ES-I3 (cell line): ENCODE measurements around the gene MLANA.

Experiments used
- H3K36me3 ChIP-seq: 2 replicates; pipeline ENCODE4 v1.6.1; 2013; ENCODE audit warnings: mild to moderate bottlenecking, low read length, control low read depth, moderate library complexity; ENCODE audit not compliant: insufficient read depth
- H3K4me1 ChIP-seq: 2 replicates; pipeline ENCODE4 v1.6.1; 2013; ENCODE audit warnings: mild to moderate bottlenecking, control low read depth, low read length; ENCODE audit not compliant: insufficient read depth
- H3K9ac ChIP-seq: 2 replicates; pipeline ENCODE4 v1.6.1; 2013; ENCODE audit warnings: low read depth, mild to moderate bottlenecking, low read length, moderate library complexity
- H3K9me3 ChIP-seq: 2 replicates; pipeline ENCODE4 v1.6.1; 2013; ENCODE audit warnings: mild to moderate bottlenecking, low read length, moderate library complexity; ENCODE audit not compliant: control insufficient read depth, insufficient read depth

The MLANA gene

GRCh38 chr9:5890641-5891040, at the start of gene MLANA:
Gene MLANA (plus strand): TSS chr9:5890889. CDS start chr9:5892475, 1,586 bp downstream.
- no peak within 1 kb of the TSS for H3K9ac ChIP-seq
- H3K9me3 ChIP-seq = no peaks in the 10 kb centered on the region
- H3K4me1 ChIP-seq = peaks cover 4% of the 10 kb centered on the region; the same call in 1 of the 2 replicates
- H3K36me3 ChIP-seq = no peaks in the 10 kb centered on the region

GRCh38 chr9:5841771-5842573, 48.7 kb upstream of the MLANA start:
- no peaks in the 10 kb centered on the region for H3K36me3 ChIP-seq
- H3K9ac ChIP-seq = no peak overlapping the region
- no peaks in the 10 kb centered on the region; the same call in 1 of the 2 replicates for H3K9me3 ChIP-seq
- peaks cover 22% of the 10 kb centered on the region for H3K4me1 ChIP-seq

- Histone ChIP-seq H3K4me1 (peaks cover 22% of the 10 kb centered on the region), H3K9ac (no peak overlapping the region), H3K9me3 (no peaks in the 10 kb centered on the region; the same call in 1 of the 2 replicates), H3K36me3 (no peaks in the 10 kb centered on the region)
Measured at GRCh38 chr9:5842929-5843793, 47.5 kb upstream of the MLANA start.

GRCh38 chr9:5843794-5844471, 46.8 kb upstream of the MLANA start:
- Histone ChIP-seq H3K9me3 (no peaks in the 10 kb centered on the region; the same call in 1 of the 2 replicates), H3K36me3 (no peaks in the 10 kb centered on the region), H3K9ac (no peak overlapping the region), H3K4me1 (peaks cover 19% of the 10 kb centered on the region)

GRCh38 chr9:5845157-5845531, 45.5 kb upstream of the MLANA start:
- Histone ChIP-seq H3K9me3 (no peaks in the 10 kb centered on the region; the same call in 1 of the 2 replicates), H3K9ac (no peak overlapping the region), H3K36me3 (no peaks in the 10 kb centered on the region), H3K4me1 (peaks cover 13% of the 10 kb centered on the region; the same call in 1 of the 2 replicates)

- Histone ChIP-seq H3K9ac (no peak overlapping the region), H3K9me3 (no peaks in the 10 kb centered on the region; the same call in 1 of the 2 replicates), H3K4me1 (peaks cover 13% of the 10 kb centered on the region; the same call in 1 of the 2 replicates), H3K36me3 (no peaks in the 10 kb centered on the region)
Measured at GRCh38 chr9:5846096-5846495, 44.6 kb upstream of the MLANA start.

GRCh38 chr9:5846501-5846921, 44.2 kb upstream of the MLANA start:
- Histone ChIP-seq H3K36me3 (no peaks in the 10 kb centered on the region), H3K9me3 (no peaks in the 10 kb centered on the region; the same call in 1 of the 2 replicates), H3K9ac (no peak overlapping the region), H3K4me1 (peaks cover 13% of the 10 kb centered on the region; the same call in 1 of the 2 replicates)

GRCh38 chr9:5848372-5848882, 42.3 kb upstream of the MLANA start:
- Histone ChIP-seq H3K36me3 (no peaks in the 10 kb centered on the region), H3K4me1 (peaks cover 11% of the 10 kb centered on the region; the same call in 1 of the 2 replicates), H3K9me3 (no peaks in the 10 kb centered on the region), H3K9ac (no peak overlapping the region)

- H3K9ac ChIP-seq = no peak overlapping the region
- no peaks in the 10 kb centered on the region for H3K9me3 ChIP-seq
- no peaks in the 10 kb centered on the region for H3K36me3 ChIP-seq
- H3K4me1 ChIP-seq = no peaks in the 10 kb centered on the region
Measured at GRCh38 chr9:5850724-5851122, 40.0 kb upstream of the MLANA start.

- no peak overlapping the region for H3K9ac ChIP-seq
Measured at GRCh38 chr9:5851445-5851844, 39.2 kb upstream of the MLANA start.

GRCh38 chr9:5852987-5853386, 37.7 kb upstream of the MLANA start:
- no peaks in the 10 kb centered on the region for H3K9me3 ChIP-seq
- H3K36me3 ChIP-seq = no peaks in the 10 kb centered on the region
- no peak overlapping the region for H3K9ac ChIP-seq
- no peaks in the 10 kb centered on the region for H3K4me1 ChIP-seq

More at GRCh38 chr9:5851445-5851844, 39.2 kb upstream of the MLANA start:
- Histone ChIP-seq H3K9me3 (no peaks in the 10 kb centered on the region), H3K4me1 (no peaks in the 10 kb centered on the region), H3K36me3 (no peaks in the 10 kb centered on the region)

- no peak overlapping the region for H3K9ac ChIP-seq
- H3K4me1 ChIP-seq = no peaks in the 10 kb centered on the region
- H3K9me3 ChIP-seq = no peaks in the 10 kb centered on the region
- H3K36me3 ChIP-seq = no peaks in the 10 kb centered on the region
Measured at GRCh38 chr9:5853617-5854016, 37.1 kb upstream of the MLANA start.

- H3K9ac ChIP-seq = no peak overlapping the region
- H3K9me3 ChIP-seq = no peaks in the 10 kb centered on the region
- H3K4me1 ChIP-seq = no peaks in the 10 kb centered on the region
Measured at GRCh38 chr9:5854063-5854790, 36.5 kb upstream of the MLANA start.

More at GRCh38 chr9:5854063-5854790, 36.5 kb upstream of the MLANA start:
- no peaks in the 10 kb centered on the region for H3K36me3 ChIP-seq
